ENCODE results near the gene GSTCD.
"Not testable (repeated sequence)": the region's sequence is repeated elsewhere in the genome, so short reads cannot be mapped to it uniquely, and the experiment has no call there.

Gene GSTCD

GRCh38 chr4:105808750-105809041 lies 100.1 kb downstream of the GSTCD start:
- Mint-ChIP-seq H3K36me3 (peaks cover 7% of the 10 kb centered on the region), H3K27ac (no peak overlapping the region), H3K4me3 (no peak overlapping the region), H3K9me3 (ENCODE audit: low read depth) (no peaks in the 10 kb centered on the region), H3K4me1 (ENCODE audit: low read depth) (peaks cover 2% of the 10 kb centered on the region), H3K27me3 (no peaks in the 10 kb centered on the region)

- Mint-ChIP-seq H3K27ac (no peak overlapping the region), H3K36me3 (peaks cover 14% of the 10 kb centered on the region), H3K4me1 (ENCODE audit: low read depth) (no peaks in the 10 kb centered on the region), H3K9me3 (ENCODE audit: low read depth) (no peaks in the 10 kb centered on the region), H3K4me3 (no peak overlapping the region), H3K27me3 (no peaks in the 10 kb centered on the region)
Measured at GRCh38 chr4:105815701-105816100, 107.1 kb downstream of the GSTCD start.

- no peak overlapping the region for H3K27ac Mint-ChIP-seq
- H3K36me3 Mint-ChIP-seq, result peaks cover 23% of the 10 kb centered on the region
- H3K4me1 Mint-ChIP-seq (ENCODE audit: low read depth), result no peaks in the 10 kb centered on the region
- no peak overlapping the region for H3K4me3 Mint-ChIP-seq
- no peaks in the 10 kb centered on the region for H3K27me3 Mint-ChIP-seq
- H3K9me3 Mint-ChIP-seq (ENCODE audit: low read depth), result no peaks in the 10 kb centered on the region
Measured at GRCh38 chr4:105822061-105822460, 113.5 kb downstream of the GSTCD start.

- no peaks in the 10 kb centered on the region for H3K27me3 Mint-ChIP-seq
- no peak overlapping the region for H3K27ac Mint-ChIP-seq
- H3K9me3 Mint-ChIP-seq (ENCODE audit: low read depth), result no peaks in the 10 kb centered on the region
- no peak overlapping the region for H3K4me3 Mint-ChIP-seq
- H3K4me1 Mint-ChIP-seq (ENCODE audit: low read depth), result no peaks in the 10 kb centered on the region
- H3K36me3 Mint-ChIP-seq, result peaks cover 29% of the 10 kb centered on the region
Measured at GRCh38 chr4:105828074-105828473, 119.5 kb downstream of the GSTCD start.

- H3K4me1 Mint-ChIP-seq (ENCODE audit: low read depth), result no peaks in the 10 kb centered on the region
- no peaks in the 10 kb centered on the region for H3K27me3 Mint-ChIP-seq
- no peak overlapping the region for H3K27ac Mint-ChIP-seq
- peaks cover 30% of the 10 kb centered on the region for H3K36me3 Mint-ChIP-seq
- H3K4me3 Mint-ChIP-seq, result no peak overlapping the region
- no peaks in the 10 kb centered on the region for H3K9me3 Mint-ChIP-seq (ENCODE audit: low read depth)
Measured at GRCh38 chr4:105831189-105831588, 122.6 kb downstream of the GSTCD start.

- Mint-ChIP-seq H3K4me3 (no peak overlapping the region), H3K9me3 (ENCODE audit: low read depth) (no peaks in the 10 kb centered on the region), H3K36me3 (peaks cover 30% of the 10 kb centered on the region), H3K4me1 (ENCODE audit: low read depth) (no peaks in the 10 kb centered on the region), H3K27me3 (no peaks in the 10 kb centered on the region), H3K27ac (no peak overlapping the region)
Measured at GRCh38 chr4:105835177-105835576, 126.6 kb downstream of the GSTCD start.

GRCh38 chr4:105836537-105836936 lies 128.0 kb downstream of the GSTCD start:
- Mint-ChIP-seq H3K27me3 (no peaks in the 10 kb centered on the region), H3K27ac (no peak overlapping the region), H3K4me3 (no peak overlapping the region), H3K36me3 (peaks cover 31% of the 10 kb centered on the region), H3K9me3 (ENCODE audit: low read depth) (no peaks in the 10 kb centered on the region), H3K4me1 (ENCODE audit: low read depth) (no peaks in the 10 kb centered on the region)

DNA sequence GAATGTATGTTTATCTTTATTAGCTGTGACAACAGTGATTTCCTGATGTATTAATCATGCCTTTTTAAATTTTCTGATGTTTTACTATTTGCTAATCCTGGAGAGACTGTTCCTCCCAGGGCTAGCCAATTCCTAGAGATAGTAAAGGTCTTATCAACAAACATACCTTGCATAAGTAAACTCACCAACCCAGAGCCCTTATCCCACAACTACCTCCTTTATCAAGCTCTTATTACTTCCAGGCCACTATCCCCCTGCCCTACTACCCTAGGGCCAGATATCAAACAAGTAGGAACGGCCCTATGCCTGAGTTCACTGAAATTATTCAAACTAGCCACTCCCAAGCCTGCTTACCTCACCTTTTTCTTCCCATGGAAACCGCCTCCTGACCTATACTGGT lies 128.5 kb downstream of the GSTCD start:
- peaks cover 31% of the 10 kb centered on the region for H3K36me3 Mint-ChIP-seq
- H3K9me3 Mint-ChIP-seq (ENCODE audit: low read depth), result no peaks in the 10 kb centered on the region
- no peak overlapping the region for H3K27ac Mint-ChIP-seq
- H3K4me1 Mint-ChIP-seq (ENCODE audit: low read depth), result no peaks in the 10 kb centered on the region
- H3K4me3 Mint-ChIP-seq, result no peak overlapping the region
- H3K27me3 Mint-ChIP-seq, result no peaks in the 10 kb centered on the region

DNA sequence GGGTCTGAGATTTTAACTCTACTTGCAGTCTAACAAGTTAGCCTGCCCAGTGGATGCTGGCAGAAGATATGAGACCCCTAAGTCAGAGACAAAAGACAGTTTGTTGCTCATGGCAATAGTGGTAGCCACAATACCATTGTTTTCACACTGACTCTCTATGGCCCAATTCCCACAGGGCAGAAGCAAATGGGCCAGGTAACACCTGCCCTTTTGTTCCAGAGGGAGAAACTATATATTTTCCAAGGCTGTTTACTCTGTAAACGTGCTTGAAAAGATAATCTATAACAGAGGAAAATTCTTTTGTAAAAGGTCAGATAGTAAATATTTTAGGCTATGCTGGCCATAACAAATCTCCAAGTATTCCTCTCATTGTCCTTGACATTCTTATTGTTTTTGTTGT lies 129.5 kb downstream of the GSTCD start:
- H3K9me3 Mint-ChIP-seq (ENCODE audit: low read depth), result no peaks in the 10 kb centered on the region

GRCh38 chr4:105840426-105841174 lies 132.0 kb downstream of the GSTCD start:
- no peaks in the 10 kb centered on the region for H3K27me3 Mint-ChIP-seq
- peaks cover 34% of the 10 kb centered on the region for H3K36me3 Mint-ChIP-seq
- no peak overlapping the region for H3K4me3 Mint-ChIP-seq
- no peak overlapping the region for H3K27ac Mint-ChIP-seq
- no peaks in the 10 kb centered on the region for H3K4me1 Mint-ChIP-seq (ENCODE audit: low read depth)
- no peaks in the 10 kb centered on the region for H3K9me3 Mint-ChIP-seq (ENCODE audit: low read depth)

More for the DNA sequence above, 129.5 kb downstream of the GSTCD start:
- Mint-ChIP-seq H3K36me3 (peaks cover 33% of the 10 kb centered on the region), H3K27me3 (no peaks in the 10 kb centered on the region), H3K27ac (no peak overlapping the region), H3K4me3 (no peak overlapping the region), H3K4me1 (ENCODE audit: low read depth) (no peaks in the 10 kb centered on the region)

- H3K9me3 Mint-ChIP-seq (ENCODE audit: low read depth), result no peaks in the 10 kb centered on the region
Measured at GRCh38 chr4:105843941-105844340, 135.4 kb downstream of the GSTCD start.

DNA sequence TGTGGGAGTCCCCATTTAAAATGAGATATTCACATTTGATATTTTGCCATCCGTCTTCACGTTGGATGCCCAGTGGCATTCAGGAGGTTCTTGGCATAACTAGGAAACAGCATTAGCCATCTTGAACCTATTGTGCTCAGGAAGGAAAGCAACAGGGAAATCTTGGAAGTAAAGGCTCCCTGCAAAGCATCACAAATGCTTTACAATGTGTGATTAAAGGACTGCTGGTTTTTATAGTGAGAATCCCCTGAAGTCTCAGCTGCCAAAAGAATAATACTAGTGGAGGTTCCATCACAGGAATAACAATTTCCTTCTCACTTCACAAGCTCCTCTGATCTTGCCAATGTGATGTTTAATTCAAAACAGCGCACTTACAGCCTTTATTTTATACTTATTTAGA lies 137.0 kb downstream of the GSTCD start:
- H3K9me3 Mint-ChIP-seq (ENCODE audit: low read depth), result no peaks in the 10 kb centered on the region
- H3K4me3 Mint-ChIP-seq, result no peak overlapping the region
- H3K4me1 Mint-ChIP-seq (ENCODE audit: low read depth), result no peaks in the 10 kb centered on the region
- H3K27me3 Mint-ChIP-seq, result no peaks in the 10 kb centered on the region
- peaks cover 18% of the 10 kb centered on the region for H3K36me3 Mint-ChIP-seq
- H3K27ac Mint-ChIP-seq, result no peak overlapping the region

More at GRCh38 chr4:105843941-105844340, 135.4 kb downstream of the GSTCD start:
- Mint-ChIP-seq H3K36me3 (peaks cover 21% of the 10 kb centered on the region), H3K27ac (no peak overlapping the region), H3K27me3 (no peaks in the 10 kb centered on the region), H3K4me1 (ENCODE audit: low read depth) (no peaks in the 10 kb centered on the region), H3K4me3 (no peak overlapping the region)

DNA sequence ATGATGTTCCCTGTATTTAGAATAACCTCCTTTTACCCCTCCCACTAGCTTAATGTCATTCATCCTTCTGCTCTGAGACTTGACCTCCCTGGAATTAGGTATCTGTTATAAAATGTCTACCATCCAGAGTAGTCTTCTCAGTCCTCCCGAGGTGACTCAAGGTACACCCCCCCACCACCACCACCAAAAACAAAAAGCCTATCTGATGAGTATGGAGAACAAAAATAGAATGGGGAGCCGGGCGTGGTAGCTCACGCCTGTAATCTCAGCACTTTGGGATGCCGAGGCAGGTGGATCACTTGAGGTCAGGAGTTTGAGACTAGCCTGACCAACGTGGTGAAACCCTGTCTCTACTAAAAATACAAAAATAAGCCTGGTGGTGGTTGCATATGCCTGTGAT lies 139.8 kb downstream of the GSTCD start:
- not testable (repeated sequence) for H3K4me3 Mint-ChIP-seq; H3K27ac Mint-ChIP-seq; H3K4me1 Mint-ChIP-seq (ENCODE audit: low read depth); H3K9me3 Mint-ChIP-seq (ENCODE audit: low read depth); H3K27me3 Mint-ChIP-seq
- peaks cover 13% of the 10 kb centered on the region for H3K36me3 Mint-ChIP-seq

GRCh38 chr4:105851196-105851595 lies 142.6 kb downstream of the GSTCD start:
- Mint-ChIP-seq H3K36me3 (peaks cover 15% of the 10 kb centered on the region), H3K27me3 (no peaks in the 10 kb centered on the region), H3K4me3 (no peak overlapping the region), H3K9me3 (ENCODE audit: low read depth) (peaks cover 11% of the 10 kb centered on the region), H3K27ac (no peak overlapping the region), H3K4me1 (ENCODE audit: low read depth) (no peaks in the 10 kb centered on the region)

DNA sequence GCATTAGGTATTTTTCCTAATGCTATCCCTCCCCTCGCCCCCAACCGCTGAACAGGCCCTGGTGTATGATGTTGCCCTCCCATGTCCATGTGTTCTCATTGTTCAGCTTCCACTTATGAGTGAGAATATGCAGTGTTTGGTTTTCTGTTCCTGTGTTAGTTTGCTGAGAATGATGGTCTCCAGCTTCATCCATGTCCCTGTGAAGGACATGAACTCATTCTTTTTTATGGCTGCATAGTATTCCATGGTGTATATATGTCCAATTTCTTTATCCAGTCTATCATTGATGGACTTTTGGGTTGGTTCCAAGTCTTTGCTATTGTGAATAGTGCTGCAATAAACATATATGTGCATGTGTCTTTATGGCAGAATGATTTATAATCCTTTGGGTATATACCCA lies 143.6 kb downstream of the GSTCD start:
- not testable (repeated sequence) for H3K4me1 Mint-ChIP-seq (ENCODE audit: low read depth); H3K4me3 Mint-ChIP-seq; H3K27me3 Mint-ChIP-seq; H3K27ac Mint-ChIP-seq
- H3K9me3 Mint-ChIP-seq (ENCODE audit: low read depth), result peaks cover 11% of the 10 kb centered on the region
- peaks cover 21% of the 10 kb centered on the region for H3K36me3 Mint-ChIP-seq

- Mint-ChIP-seq H3K9me3 (ENCODE audit: low read depth) (peaks cover 34% of the 10 kb centered on the region), H3K27ac (no peak overlapping the region), H3K4me3 (no peak overlapping the region), H3K27me3 (no peaks in the 10 kb centered on the region), H3K36me3 (peaks cover 25% of the 10 kb centered on the region), H3K4me1 (ENCODE audit: low read depth) (no peaks in the 10 kb centered on the region)
Measured at GRCh38 chr4:105858466-105859040, 150.0 kb downstream of the GSTCD start.
